IgD-negative memory B cell (primary cell): Measurements from ENCODE around the gene CCDC142. TPM values are rescaled to one million over a fixed set of nuclear protein-coding genes. Genes with fewer than 3 reads are reported as not detected.

Experiments used
- H3K27ac Mint-ChIP-seq, 3 donors: one replicate each; pipeline ENCODE4 v1.8.0; 2020 to 2022; ENCODE audit warnings: mild to moderate bottlenecking in 3 of 3, mixed read lengths in 3 of 3, moderate library complexity in 1 of 3
- H3K27me3 Mint-ChIP-seq: one replicate; pipeline ENCODE4 v1.8.0; 2021; ENCODE audit warnings: mixed read lengths
- H3K36me3 Mint-ChIP-seq: one replicate; pipeline ENCODE4 v1.8.0; 2020; ENCODE audit warnings: mild to moderate bottlenecking, mixed read lengths
- H3K4me1 Mint-ChIP-seq, 3 donors: one replicate each; pipeline ENCODE4 v1.8.0; 2020 to 2022; ENCODE audit warnings: mixed read lengths in 3 of 3, mild to moderate bottlenecking in 1 of 3
- H3K4me3 Mint-ChIP-seq, 4 donors: one replicate each; pipeline ENCODE4 v1.8.0; 2020 to 2022; ENCODE audit warnings: mild to moderate bottlenecking in 4 of 4, mixed read lengths in 4 of 4, moderate library complexity in 3 of 4
- H3K9me3 Mint-ChIP-seq, 3 donors: one replicate each; pipeline ENCODE4 v1.8.0; 2020 to 2021; ENCODE audit warnings: mixed read lengths in 3 of 3, mild to moderate bottlenecking in 1 of 3
- polyA plus RNA-seq: library from polyadenylated mRNA; unstranded; fragments of 300-500 nt; fragmentation: Illumina TruSeq; gene quantifications from one replicate; pipeline ENCODE4 v1.2.3, GENCODE V29; 2021

Gene CCDC142
- polyA plus RNA-seq, 1 donor from 2014 or later = 9.2 TPM

DNA sequence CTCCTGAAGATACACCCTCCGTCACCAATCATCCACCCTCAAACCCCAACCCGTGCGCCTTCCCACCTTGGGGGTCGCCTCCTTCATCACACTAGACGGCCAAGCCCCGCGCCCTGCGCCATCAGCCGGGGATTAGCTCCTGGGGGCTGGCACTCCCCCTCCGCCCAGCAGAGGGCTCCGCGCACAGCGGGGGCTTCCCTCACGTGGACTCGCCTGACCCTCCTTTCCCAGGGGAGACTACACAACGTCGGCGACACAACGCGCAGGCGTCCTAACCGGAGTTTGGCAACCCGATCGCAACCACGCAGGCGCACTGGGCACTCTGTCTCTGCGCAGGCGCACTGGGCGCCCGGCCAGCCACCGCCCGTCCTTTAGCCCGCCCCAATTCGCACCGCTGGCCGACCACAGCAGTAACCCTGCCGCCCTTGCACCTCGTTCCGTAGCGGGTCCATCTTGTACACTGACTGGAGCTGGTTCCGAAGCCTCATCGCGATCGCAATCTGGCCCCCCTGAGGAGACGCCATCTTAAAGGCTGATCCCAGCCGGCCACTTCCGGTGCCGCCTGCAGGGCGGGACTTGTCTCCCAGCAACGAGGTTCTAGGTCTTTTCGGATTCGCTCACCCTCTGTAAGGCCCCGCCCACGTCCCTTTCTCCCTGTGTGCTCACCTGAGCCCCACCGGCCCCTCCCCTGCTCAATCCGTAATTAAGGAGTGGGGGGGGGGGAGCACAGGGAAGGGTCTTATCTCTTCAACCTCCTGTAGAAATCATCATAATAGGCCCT, 24.5 kb upstream of the CCDC142 start, which contains the start of gene PCGF1:
PCGF1 (minus strand) TSS at position 551 of the 781 bp plus-strand sequence; CDS start at position 524, 27 bp downstream.
- Mint-ChIP-seq H3K9me3 (peaks cover 0 to 3% (median 0%) of the 10 kb centered on the region in 3 donors), H3K27ac (peak within 1 kb of the TSS; percentile 98 to 100 (median 100)), H3K4me3 (peak within 1 kb of the TSS; percentile 96 to 100 (median 100)), H3K4me1 (peaks cover 22 to 32% (median 26%) of the 10 kb centered on the region in 3 donors), H3K27me3 (peaks cover 31% of the 10 kb centered on the region), H3K36me3 (peaks cover 14% of the 10 kb centered on the region)

DNA sequence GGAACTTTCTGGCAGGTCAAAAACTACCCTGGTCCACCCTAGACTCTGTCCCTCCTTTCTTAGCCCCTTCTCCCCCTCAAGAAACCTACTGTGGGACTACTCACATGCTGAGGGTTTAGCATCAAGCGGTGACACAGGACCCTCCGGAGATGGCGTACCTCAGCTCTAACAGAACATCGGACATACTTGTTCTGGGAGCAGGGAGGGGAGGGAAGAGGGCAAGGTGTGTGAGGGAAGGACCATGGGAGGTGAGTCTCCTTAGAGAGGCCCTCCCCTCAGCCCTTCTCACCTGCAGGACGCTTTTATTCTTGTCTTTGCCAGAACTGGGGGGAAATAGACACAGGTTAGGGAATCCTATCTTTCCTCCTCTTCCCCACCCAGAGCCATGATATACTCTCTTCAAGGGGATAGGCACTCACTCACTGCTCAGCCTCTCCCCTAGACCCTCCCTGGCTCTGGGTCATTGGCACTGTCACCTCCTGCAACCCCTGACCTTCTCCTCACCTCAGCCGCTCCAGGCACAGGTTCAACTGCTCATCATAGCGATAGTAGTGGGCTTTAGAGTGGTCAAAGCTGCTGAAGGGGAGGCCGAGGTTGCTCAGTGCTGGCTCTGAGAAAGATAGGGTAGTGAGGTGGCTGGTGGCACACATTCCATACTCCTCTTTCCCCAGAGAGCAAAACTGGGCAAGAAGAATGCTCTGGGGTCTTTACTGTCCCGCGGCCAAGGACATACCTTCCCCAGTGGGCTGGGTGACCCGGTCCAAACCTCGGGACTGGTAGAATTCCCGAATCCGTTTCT, 22.8 kb upstream of the CCDC142 start:
- Mint-ChIP-seq H3K4me1 (peaks cover 25 to 32% (median 29%) of the 10 kb centered on the region in 3 donors), H3K9me3 (peaks cover 0 to 3% (median 0%) of the 10 kb centered on the region in 3 donors), H3K4me3 (peak overlapping the region; percentile 44 to 100 (median 92)), H3K36me3 (peaks cover 14% of the 10 kb centered on the region), H3K27ac (peak overlapping the region in 2 of 3 donors; percentile 56 to 100), H3K27me3 (peaks cover 33% of the 10 kb centered on the region)

DNA sequence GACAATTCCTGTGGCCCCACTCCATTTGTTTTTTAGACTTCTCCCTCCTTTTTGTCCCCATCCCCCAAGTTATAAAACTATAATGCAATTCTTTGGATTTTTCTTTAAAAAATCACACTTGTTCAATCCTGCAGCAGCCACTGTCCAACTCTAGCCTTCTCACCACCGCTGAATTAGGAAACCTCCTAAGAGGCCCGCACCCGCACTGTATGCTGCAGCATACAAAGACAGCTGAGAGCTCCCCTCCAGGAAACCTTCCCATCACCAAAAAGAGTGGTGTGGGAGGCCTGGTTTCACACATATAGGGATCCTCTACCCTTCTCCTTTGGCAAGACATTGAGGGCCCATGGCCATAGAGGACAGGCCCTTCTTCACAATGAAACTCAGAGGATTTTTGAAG, 21.8 kb upstream of the CCDC142 start:
- Mint-ChIP-seq H3K27me3 (peaks cover 38% of the 10 kb centered on the region), H3K4me3 (peak overlapping the region; percentile 44 to 86 (median 83)), H3K4me1 (peaks cover 27 to 32% (median 27%) of the 10 kb centered on the region in 3 donors), H3K36me3 (peaks cover 14% of the 10 kb centered on the region), H3K27ac (peak overlapping the region in 2 of 3 donors; percentile 12 to 56), H3K9me3 (peaks cover 0 to 3% (median 0%) of the 10 kb centered on the region in 3 donors)

DNA sequence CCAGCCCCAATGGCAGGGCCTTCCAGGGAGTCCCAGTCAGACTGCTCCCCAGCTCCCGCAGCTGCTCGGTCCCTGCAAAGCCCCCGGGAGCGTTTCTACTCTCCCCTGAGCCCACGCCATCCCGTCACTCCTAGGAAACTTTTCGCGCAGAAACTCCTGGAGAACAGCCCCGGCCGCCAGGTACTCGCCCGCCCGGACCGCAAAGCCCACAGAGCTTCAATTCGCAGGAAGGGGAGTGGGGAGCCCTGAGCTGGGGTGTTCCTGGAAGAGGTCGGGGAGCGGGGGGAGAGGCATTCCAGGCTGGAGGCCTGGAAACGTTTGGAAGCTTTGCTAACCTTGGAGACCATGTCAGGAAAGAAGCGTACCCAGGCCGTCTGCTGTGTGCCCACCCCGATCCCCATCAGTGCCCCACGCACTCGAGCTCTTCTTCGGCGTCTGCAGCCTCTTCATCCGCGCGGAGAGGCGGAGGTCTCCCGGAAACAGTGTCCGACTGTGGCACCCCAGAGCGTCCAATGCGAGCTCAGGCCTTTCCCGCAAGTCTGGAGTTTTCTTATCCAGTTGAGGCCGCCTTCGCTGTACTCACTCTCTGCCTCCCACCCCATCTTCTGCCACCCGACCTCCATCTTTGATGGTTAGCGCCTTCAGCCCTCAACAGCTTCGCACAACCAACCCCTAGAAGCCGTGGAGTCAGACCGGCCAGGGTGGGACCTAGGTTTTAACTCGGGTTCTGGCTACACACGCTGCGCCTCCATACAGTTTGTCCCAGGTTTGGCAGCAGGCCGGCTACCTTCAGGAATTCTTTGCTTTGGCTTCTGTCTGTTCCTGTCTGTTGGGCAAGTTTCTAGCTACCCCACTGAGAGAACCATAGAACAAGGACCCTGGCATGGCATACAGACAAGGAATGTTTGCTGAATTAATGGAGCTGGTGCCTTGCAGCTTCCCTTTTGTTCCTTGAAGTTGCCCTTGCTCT, 21.0 kb upstream of the CCDC142 start:
- Mint-ChIP-seq H3K36me3 (peaks cover 14% of the 10 kb centered on the region), H3K27me3 (peaks cover 44% of the 10 kb centered on the region), H3K4me3 (peak overlapping the region; percentile 72 to 88 (median 84)), H3K9me3 (peaks cover 0 to 3% (median 0%) of the 10 kb centered on the region in 3 donors), H3K27ac (peak overlapping the region in 2 of 3 donors; percentile 39 to 90), H3K4me1 (peaks cover 31 to 35% (median 32%) of the 10 kb centered on the region in 3 donors)

DNA sequence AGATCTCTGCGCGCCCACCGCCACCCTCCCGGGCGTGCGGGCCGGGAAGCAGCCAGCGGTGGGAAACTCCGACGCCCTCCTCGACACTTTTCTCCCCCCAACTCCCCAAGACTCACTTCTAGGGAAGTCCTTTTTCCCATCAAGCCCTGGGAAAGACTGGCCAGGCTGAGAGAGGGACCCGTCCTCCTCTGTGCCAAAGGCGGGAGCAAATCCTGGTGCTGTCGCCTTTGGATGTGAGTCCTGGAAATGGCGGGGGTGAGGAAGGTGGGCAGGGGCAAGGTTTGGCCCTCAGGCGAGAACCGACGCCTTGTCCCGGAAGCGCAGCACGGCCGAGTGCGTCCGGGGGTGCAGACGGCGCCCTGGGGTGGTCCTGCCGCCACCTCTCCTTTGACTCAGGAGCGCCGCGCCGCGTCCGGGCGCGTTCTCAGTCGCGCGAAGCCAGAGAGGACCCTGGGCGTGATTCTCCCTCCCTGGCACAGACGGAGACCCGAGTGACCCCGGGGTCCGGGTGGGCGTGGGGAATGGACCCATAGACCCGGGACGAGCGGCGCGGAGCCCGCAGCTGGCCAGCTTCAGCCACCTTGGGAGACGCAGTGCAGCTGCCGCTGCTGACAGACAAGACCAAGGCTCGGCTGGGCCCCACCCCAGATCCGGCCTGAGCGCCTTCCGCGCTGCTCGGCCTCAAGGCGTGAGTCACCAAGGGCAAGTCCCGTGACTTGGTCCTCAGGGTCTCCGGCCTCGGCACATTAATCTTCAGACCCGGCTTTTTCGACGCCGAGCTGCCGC, 20.1 kb upstream of the CCDC142 start:
- H3K36me3 Mint-ChIP-seq = peaks cover 14% of the 10 kb centered on the region
- peaks cover 52% of the 10 kb centered on the region for H3K27me3 Mint-ChIP-seq
- peak overlapping the region; percentile 72 to 88 (median 84) for H3K4me3 Mint-ChIP-seq
- peaks cover 0 to 3% (median 0%) of the 10 kb centered on the region in 3 donors for H3K9me3 Mint-ChIP-seq
- peaks cover 29 to 35% (median 32%) of the 10 kb centered on the region in 3 donors for H3K4me1 Mint-ChIP-seq
- H3K27ac Mint-ChIP-seq = peak overlapping the region; percentile 39 to 95 (median 90)

DNA sequence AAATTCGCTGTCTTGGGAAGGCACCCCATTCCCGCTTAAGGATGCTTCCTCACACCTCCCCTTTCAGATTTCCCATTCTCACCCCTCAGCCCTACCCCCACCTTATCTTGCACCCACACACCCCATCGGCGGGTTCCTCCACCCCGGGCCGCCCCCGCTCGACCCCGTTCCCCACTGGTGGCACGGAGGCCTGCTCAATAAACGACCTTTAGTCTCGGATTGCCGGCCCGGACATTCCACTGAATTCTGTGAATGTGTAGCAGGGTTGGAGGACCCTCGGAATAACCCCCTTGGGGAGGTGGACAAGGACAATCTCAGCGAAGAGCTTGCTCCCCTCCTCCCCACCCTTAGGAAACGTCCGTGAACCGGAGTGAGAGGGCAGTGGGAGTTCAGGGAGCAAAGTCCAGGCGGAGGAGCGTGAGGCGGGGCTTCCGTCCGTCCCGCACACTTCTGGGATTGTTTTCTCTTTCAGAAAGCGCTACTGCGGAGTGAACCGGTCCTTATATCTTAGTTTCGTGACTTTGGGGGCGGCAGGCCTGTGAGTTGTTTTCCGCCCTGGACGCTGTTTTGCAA, 19.4 kb upstream of the CCDC142 start:
- Mint-ChIP-seq H3K4me3 (peak overlapping the region; percentile 72 to 88 (median 84)), H3K4me1 (peaks cover 30 to 31% (median 30%) of the 10 kb centered on the region in 3 donors), H3K27ac (peak overlapping the region in 2 of 3 donors; percentile 90 to 95), H3K36me3 (peaks cover 13% of the 10 kb centered on the region), H3K27me3 (peaks cover 52% of the 10 kb centered on the region), H3K9me3 (peaks cover 0 to under 1% (median 0%) of the 10 kb centered on the region in 3 donors)

DNA sequence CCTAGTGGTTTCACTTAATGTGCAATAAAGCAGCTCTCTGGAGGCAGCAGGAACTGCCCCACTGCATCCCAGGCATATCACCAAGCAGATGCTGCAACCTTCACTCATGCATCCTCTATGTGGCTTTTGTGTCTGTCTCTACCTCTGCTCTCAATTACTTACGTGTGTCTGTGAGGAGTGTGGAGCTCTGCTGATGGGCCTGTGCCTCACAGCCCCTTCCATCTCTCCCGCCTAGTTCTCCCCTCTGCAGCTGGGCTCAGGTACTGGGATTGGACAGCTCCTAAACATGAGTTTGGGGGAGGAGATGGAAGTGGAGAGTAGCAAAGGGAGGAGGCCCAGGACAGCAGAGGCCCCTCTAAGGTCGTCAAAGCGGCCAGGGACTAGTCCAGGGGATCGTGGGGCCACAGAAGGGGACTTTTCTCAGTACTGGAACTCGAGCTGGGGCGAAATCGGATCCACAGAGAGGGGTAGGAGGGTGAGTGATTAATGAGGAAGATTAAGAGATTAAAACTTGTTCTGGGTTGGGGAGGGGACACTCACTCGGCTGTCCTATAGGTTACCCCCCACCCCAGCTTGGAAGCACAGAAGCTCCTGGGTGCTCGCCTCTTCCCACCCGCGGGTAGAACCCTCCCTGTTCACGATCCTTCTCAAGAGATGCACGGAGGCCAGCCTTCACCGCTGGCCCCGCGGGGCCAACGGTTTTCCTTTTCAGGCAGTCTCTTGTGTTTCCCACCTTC, 18.7 kb upstream of the CCDC142 start:
- peak overlapping the region in 2 of 3 donors; percentile 72 to 90 for H3K27ac Mint-ChIP-seq
- no peaks in the 10 kb centered on the region for H3K9me3 Mint-ChIP-seq
- H3K4me3 Mint-ChIP-seq = peak overlapping the region in 3 of 4 donors; percentile 70 to 88 (median 86)
- H3K36me3 Mint-ChIP-seq = peaks cover 12% of the 10 kb centered on the region
- peaks cover 23 to 25% (median 24%) of the 10 kb centered on the region in 3 donors for H3K4me1 Mint-ChIP-seq
- peaks cover 51% of the 10 kb centered on the region for H3K27me3 Mint-ChIP-seq

DNA sequence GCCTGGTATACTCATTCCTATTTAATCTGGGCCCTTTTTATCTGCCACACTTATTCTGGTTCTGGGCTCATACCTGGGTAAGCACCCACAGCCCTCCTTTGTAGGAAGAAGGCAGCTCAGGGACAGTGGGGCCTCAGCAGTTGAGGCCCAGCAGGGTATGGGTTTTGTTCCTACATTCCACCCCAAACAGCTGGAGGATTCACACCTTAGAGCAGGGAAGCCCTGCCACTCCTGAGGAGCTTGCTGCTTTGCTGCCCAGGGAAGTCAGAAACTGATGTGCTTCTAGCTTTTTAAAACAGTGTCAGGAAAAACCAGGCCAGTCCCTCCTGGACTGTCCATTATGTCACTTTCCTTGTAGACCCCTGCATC, 17.8 kb upstream of the CCDC142 start:
- Mint-ChIP-seq H3K27ac (peak overlapping the region in 1 of 3 donors; percentile 90), H3K27me3 (peaks cover 51% of the 10 kb centered on the region), H3K4me3 (peak overlapping the region in 2 of 4 donors; percentile 33 to 86), H3K4me1 (peaks cover 22 to 24% (median 23%) of the 10 kb centered on the region in 3 donors), H3K36me3 (peaks cover 11% of the 10 kb centered on the region), H3K9me3 (no peaks in the 10 kb centered on the region)

DNA sequence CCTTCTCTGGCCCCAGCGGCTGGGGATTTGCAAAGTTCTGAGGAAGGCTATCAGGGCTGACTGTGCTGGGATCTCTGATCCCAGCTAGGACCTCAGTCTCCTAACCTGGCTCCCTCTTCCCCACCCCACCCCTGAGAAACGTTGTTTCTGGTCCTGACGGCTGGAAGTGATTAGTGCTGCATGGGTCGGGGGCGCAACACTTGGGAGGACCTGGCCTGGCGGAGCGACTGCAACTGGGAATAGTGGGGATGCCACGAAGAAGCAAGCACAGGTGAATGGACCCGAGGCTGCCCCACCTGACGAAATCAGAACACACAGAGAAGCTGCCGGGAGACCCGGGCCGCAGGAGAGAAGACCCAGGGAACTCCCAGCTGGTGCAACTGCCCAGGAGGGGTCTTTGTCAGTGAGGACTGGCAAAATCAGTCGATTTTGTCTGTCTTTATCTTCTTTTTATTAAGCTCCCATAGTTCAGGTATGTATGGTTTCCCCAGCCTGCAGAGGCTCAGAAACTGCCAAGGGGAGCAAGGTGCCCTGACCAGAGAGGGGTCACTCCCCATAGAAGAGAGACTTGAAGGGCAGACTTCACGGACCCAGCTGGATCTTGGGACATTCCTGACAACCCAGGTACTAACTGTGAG, 17.3 kb upstream of the CCDC142 start:
- peaks cover 8% of the 10 kb centered on the region for H3K36me3 Mint-ChIP-seq
- H3K27me3 Mint-ChIP-seq = peaks cover 51% of the 10 kb centered on the region
- peak overlapping the region; percentile 25 to 86 (median 46) for H3K4me3 Mint-ChIP-seq
- no peaks in the 10 kb centered on the region for H3K9me3 Mint-ChIP-seq
- peaks cover 22 to 24% (median 23%) of the 10 kb centered on the region in 3 donors for H3K4me1 Mint-ChIP-seq
- peak overlapping the region in 2 of 3 donors; percentile 53 to 90 for H3K27ac Mint-ChIP-seq

DNA sequence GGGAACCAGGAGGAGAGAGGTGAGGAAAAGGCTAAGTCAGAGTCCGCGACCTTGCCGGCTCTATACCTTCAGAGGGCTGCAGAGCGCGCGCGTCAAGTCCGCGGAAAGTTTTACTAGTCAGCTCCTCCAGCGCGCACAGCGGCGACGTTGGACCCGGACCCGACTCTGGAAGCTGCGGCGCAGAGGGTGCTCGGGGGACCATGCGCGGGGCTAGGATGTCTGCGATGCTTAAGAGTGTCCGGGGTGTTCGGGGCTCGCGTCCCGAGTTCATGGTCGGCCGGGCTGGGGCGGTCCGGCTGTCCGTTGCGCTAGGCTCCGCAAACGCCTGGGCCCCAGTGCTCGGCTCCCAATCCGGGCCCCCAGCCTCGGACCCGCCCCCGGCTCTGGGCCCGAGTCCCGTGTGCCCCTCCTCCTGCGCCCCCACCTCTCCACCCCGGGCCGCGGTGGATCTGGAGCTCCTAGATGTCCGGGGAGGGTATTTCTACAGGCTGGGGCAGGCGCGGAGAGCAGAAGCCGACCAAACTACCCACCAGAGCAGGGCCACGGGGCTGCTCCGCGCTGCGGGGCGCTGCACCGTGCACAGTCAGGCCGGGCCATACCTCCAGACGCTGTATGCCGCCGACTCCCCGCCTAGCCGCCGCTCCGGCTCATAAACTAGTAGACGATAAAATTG, 16.6 kb upstream of the CCDC142 start, which contains the start of gene LBX2:
LBX2 (minus strand) TSS at position 337 of the 673 bp plus-strand sequence; CDS start at position 271, 66 bp downstream.
- Mint-ChIP-seq H3K9me3 (no peaks in the 10 kb centered on the region), H3K27ac (peak within 1 kb of the TSS; percentile 79 to 90 (median 86)), H3K27me3 (peaks cover 48% of the 10 kb centered on the region), H3K4me3 (peak within 1 kb of the TSS; percentile 86 to 94 (median 91)), H3K4me1 (peaks cover 16 to 24% (median 23%) of the 10 kb centered on the region in 3 donors), H3K36me3 (peaks cover 1% of the 10 kb centered on the region)

DNA sequence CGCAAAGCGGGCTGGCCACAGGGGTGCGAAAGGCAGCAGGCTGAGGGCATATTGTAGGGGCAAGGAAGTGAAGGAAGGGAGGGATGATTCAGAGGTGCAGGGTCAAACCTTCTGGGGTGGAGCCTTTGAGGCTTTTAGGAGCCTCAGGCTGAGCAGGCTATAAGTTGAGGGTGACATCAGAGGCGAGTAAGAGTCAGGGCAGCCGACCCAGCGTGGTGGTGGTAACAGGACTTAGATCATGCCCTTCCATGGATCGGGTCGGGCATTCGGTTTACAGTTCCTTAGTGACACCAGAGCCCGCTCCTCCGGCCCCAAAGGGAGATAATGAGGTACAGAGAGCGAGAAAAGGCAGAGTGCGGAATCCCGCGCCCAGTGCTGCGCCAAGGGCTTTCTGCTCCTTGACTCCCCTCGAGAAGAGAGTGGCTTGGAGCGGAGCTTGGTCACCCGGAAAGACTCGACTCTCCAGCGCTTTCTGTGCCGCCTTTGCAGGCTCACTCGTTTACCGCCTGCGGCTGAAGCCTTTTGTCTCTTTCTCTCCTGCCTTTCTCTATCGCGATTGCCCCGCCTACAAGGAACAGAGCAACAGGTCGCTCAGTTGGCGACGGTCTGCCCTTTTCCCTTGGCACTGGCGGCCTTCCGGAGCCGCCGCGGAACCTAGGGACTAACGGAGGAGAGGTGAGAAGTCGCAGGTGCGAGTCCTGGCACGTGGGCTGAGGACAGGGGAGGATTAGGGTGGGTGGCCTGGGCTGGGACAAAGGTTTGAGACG, 15.9 kb upstream of the CCDC142 start:
- Mint-ChIP-seq H3K4me3 (peak overlapping the region; percentile 67 to 94 (median 91)), H3K9me3 (no peaks in the 10 kb centered on the region), H3K36me3 (no peaks in the 10 kb centered on the region), H3K27ac (peak overlapping the region; percentile 41 to 86 (median 79)), H3K4me1 (peaks cover 12 to 20% (median 19%) of the 10 kb centered on the region in 3 donors), H3K27me3 (peaks cover 42% of the 10 kb centered on the region)
